ENCODE results near the gene CACNA2D3.

DNA sequence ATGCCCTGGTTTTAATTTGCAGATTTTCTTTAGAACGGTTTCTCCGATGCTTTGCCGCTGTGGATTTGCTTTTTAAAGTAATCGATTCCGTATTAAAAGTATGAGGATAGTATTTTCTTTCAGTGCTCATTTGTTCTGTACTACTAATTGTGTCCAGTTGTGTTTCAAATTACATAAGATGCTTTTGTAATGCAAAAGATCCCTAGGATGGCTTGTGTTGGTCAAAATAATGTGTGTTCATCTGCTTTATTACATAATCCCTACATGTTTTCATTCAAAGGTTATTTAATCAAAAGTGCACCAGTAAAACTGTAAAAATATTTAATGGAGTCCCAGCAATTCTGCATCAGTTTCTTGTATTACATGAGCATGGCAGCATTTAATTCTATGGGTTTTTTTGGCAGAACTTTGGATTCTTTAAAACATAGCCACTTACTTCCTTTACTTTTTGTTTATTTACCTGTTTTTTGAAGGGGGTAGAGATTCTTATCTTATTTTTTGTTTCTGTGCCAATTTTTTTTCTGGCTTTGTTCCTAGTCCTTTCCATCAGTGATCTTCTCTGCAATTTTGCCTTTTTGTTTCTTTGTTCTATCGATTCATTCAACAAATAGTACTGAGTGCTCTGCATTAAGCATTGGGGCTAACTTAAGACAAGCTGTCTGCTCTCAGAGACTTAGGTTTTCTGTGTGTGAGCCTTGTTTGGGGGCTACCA lies 452.7 kb downstream of the CACNA2D3 start:
- no peak for TF ChIP-seq CTCF (conservative IDR thresholded peaks at IDR 0.05; ENCODE audit: low read length)
- no peak for TF ChIP-seq EZH2phosphoT487 (IDR thresholded peaks at IDR 0.05; ENCODE audit: borderline replicate concordance, low read depth, low read length)
